Breast epithelium (tissue), 3 donors: ENCODE measurements around the gene CABP2.
"Not testable (repeated sequence)": the region's sequence is repeated elsewhere in the genome, so short reads cannot be mapped to it uniquely, and the experiment has no call there.

Experiments
- POLR2A ChIP-seq: fragments of 450-650 bp; IDR thresholded peaks from one replicate; pipeline ENCODE4 v1.6.1; 2016; ENCODE audit warnings: antibody characterized with exemption, mild to moderate bottlenecking, moderate library complexity
- TF ChIP-seq, protein P1 (sequence below), 3 donors: fragments of 450-650 bp; IDR thresholded peaks; one replicate each; pipeline ENCODE4 v1.5.1; 2016 to 2017; ENCODE audit warnings: antibody characterized with exemption in 3 of 3, mild to moderate bottlenecking in 3 of 3, moderate library complexity in 3 of 3

DNA sequence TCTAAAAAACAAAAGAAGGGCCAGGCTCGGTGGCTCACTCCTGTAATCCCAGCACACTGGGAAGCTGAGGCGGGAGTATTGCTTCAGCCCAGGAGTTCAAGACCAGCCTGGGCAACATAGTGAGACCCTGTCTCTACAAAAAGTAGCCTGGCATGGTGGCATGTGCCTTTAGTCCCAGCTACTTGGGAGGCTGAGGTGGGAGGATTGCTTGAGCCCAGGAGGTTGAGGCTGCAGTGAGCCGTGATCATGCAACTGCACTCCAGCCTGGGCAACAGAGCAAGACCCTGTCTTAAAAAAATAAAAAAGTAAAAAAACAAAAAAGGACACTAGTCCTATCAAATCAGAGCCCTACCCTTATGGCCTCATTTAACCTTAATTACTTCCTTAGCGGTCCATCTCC is 11.7 kb downstream of the CABP2 start:
- TF ChIP-seq, protein P1, sequence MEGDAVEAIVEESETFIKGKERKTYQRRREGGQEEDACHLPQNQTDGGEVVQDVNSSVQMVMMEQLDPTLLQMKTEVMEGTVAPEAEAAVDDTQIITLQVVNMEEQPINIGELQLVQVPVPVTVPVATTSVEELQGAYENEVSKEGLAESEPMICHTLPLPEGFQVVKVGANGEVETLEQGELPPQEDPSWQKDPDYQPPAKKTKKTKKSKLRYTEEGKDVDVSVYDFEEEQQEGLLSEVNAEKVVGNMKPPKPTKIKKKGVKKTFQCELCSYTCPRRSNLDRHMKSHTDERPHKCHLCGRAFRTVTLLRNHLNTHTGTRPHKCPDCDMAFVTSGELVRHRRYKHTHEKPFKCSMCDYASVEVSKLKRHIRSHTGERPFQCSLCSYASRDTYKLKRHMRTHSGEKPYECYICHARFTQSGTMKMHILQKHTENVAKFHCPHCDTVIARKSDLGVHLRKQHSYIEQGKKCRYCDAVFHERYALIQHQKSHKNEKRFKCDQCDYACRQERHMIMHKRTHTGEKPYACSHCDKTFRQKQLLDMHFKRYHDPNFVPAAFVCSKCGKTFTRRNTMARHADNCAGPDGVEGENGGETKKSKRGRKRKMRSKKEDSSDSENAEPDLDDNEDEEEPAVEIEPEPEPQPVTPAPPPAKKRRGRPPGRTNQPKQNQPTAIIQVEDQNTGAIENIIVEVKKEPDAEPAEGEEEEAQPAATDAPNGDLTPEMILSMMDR (IDR thresholded peaks at IDR 0.05), result not testable (repeated sequence)
- TF ChIP-seq POLR2A, result not testable (repeated sequence)
